K562 (cell line): Measurements from ENCODE around the gene COL7A1. TPM values are rescaled to one million over a fixed set of nuclear protein-coding genes. Genes with fewer than 3 reads are reported as not detected.

Experiments used
- ATAC-seq: fragments of 200-7000 bp; cut with Tn5 transposase; 3 replicates; pipeline ENCODE4 v1.9.1; 2020; ENCODE audit warnings: moderate library complexity
- BruUV-seq: library from RNA; stranded (reverse); fragments of 400-500 nt; replicated peaks from 2 replicates; lab custom pipeline; 2021; lab: Mats Ljungman, UMichigan
- CTCF ChIA-PET: fragments of 300-600 bp; formaldehyde crosslinking; extraction: SDS; loops from one replicate; lab custom pipeline; 2021; ENCODE audit warnings: low intra/inter-chr PET ratio; lab: Yijun Ruan, JAX
- POLR2A ChIA-PET: fragments of 300-600, 350-650 bp; sonication (Branson Sonifier 250); formaldehyde crosslinking; extraction: SDS; loops from one replicate; lab custom pipeline; 2021; ENCODE audit warnings: antibody characterized with exemption, inconsistent platforms; lab: Yijun Ruan, JAX
- DNase-seq, 4 experiments: peaks; one replicate each; pipeline versions ENCODE4 v3.0.0 to v3.0.0-alpha.2; 2011 to 2018; ENCODE audit warnings: low spot score in 3 of 4, mixed read lengths in 3 of 4; ENCODE audit errors: extremely low read depth in 1 of 4
- FAIRE-seq: peaks from 2 replicates; lab custom pipeline; 2011; peaks lifted over from hg19 to GRCh38; lab: Jason Lieb, UNC
- H2AFZ ChIP-seq: 2 replicates; pipeline ENCODE4 v1.6.0; 2011; ENCODE audit warnings: low read depth, low read length, control low read depth, inconsistent platforms
- H3K27ac ChIP-seq: fragments of 200-600 bp; 3 replicates; pipeline ENCODE4 v1.8.0; 2011; ENCODE audit warnings: low read depth, mild to moderate bottlenecking, control low read depth, inconsistent platforms, low read length, moderate library complexity, mixed read lengths; ENCODE audit errors: extremely low read depth
- H3K27me3 ChIP-seq, 2 experiments: fragments of 300-600 bp in 1 of 2; 2 replicates in 1 of 2; 3 replicates in 1 of 2; pipeline versions ENCODE4 v1.6.0 to v1.8.0; 2011; ENCODE audit warnings: inconsistent platforms in 2 of 2, low read length in 2 of 2, mild to moderate bottlenecking in 1 of 2, mixed read lengths in 1 of 2, moderate library complexity in 1 of 2; ENCODE audit not compliant: control insufficient read depth in 2 of 2, insufficient read depth in 2 of 2
- H3K36me3 ChIP-seq: fragments of 300-600 bp; 3 replicates; pipeline ENCODE4 v1.8.0; 2011; ENCODE audit warnings: mild to moderate bottlenecking, low read length, inconsistent platforms; ENCODE audit not compliant: control insufficient read depth, insufficient read depth
- H3K4me1 ChIP-seq, 2 experiments: fragments of 200-600 bp in 1 of 2; replicated peaks in 1 of 2; 2 replicates in 1 of 2; 3 replicates in 1 of 2; pipeline versions ENCODE4 v1.5.1 to v1.8.0; 2011; ENCODE audit warnings: inconsistent platforms in 2 of 2, low read length in 2 of 2, mild to moderate bottlenecking in 1 of 2, mixed read lengths in 1 of 2, moderate library complexity in 1 of 2; ENCODE audit not compliant: control insufficient read depth in 2 of 2, insufficient read depth in 2 of 2
- H3K4me2 ChIP-seq: 2 replicates; pipeline ENCODE4 v1.6.1; 2011; ENCODE audit warnings: low read length, control low read depth, inconsistent platforms, mixed read lengths; ENCODE audit not compliant: insufficient read depth
- H3K4me3 ChIP-seq: fragments of 200-600 bp; sonication (generic), shearing (Covaris generic); 2 replicates; pipeline ENCODE4 v1.5.1; 2016; ENCODE audit warnings: control low read depth, inconsistent platforms
- H3K79me2 ChIP-seq: fragments of 200-600 bp; 3 replicates; pipeline ENCODE4 v1.8.0; 2011; ENCODE audit warnings: low read length, inconsistent platforms; ENCODE audit not compliant: control insufficient read depth, insufficient read depth
- H3K9ac ChIP-seq, 2 experiments: 2 replicates each; pipeline versions ENCODE4 v1.6.0 to v1.6.1; 2011; ENCODE audit warnings: low read depth in 2 of 2, low read length in 2 of 2, control low read depth in 1 of 2, inconsistent platforms in 1 of 2, mild to moderate bottlenecking in 1 of 2, mixed read lengths in 1 of 2; ENCODE audit not compliant: insufficient read depth in 1 of 2
- H3K9me1 ChIP-seq: one replicate; pipeline ENCODE4 v1.6.0; 2011; ENCODE audit warnings: inconsistent platforms, mild to moderate bottlenecking, low read length, moderate library complexity; ENCODE audit not compliant: control insufficient read depth, insufficient read depth
- H3K9me3 ChIP-seq: replicated peaks from 2 replicates; pipeline ENCODE4 v1.5.1; 2011; ENCODE audit warnings: low read depth, low read length, inconsistent platforms; ENCODE audit not compliant: control insufficient read depth, insufficient read depth
- H4K20me1 ChIP-seq: replicated peaks from 2 replicates; pipeline ENCODE4 v1.6.1; 2011; ENCODE audit warnings: low read length, inconsistent platforms, mixed read lengths; ENCODE audit not compliant: control insufficient read depth, insufficient read depth
- BMI1 ChIP-seq: fragments of 150-350 bp; IDR thresholded peaks from 2 replicates; pipeline ENCODE4 v1.6.1; 2014; ENCODE audit warnings: low read length
- BRF2 ChIP-seq: IDR thresholded peaks from 3 replicates; pipeline ENCODE4 v1.6.1; 2011; ENCODE audit warnings: borderline replicate concordance, mild to moderate bottlenecking; ENCODE audit not compliant: insufficient read length, insufficient read depth
- EGR1 ChIP-seq: fragments of 450-650 bp; conservative IDR thresholded peaks from 2 replicates; pipeline ENCODE4 v1.6.1; 2017; ENCODE audit warnings: mild to moderate bottlenecking
- GMEB1 ChIP-seq: fragments of 250-450 bp; sonication (Bioruptor Pico); IDR thresholded peaks from 2 replicates; pipeline ENCODE4 v1.4.0; 2020; ENCODE audit warnings: mild to moderate bottlenecking
- HNRNPUL1 ChIP-seq: fragments of 200-400 bp; formaldehyde crosslinking; IDR thresholded peaks from 2 replicates; pipeline ENCODE4 v1.6.1; 2017; ENCODE audit warnings: low read length
- NBN ChIP-seq: fragments of 450-650 bp; IDR thresholded peaks from 2 replicates; pipeline ENCODE4 v1.6.1; 2016; ENCODE audit warnings: low read depth, mild to moderate bottlenecking
- RERE ChIP-seq: sonication (generic); formaldehyde crosslinking; IDR thresholded peaks from 2 replicates; pipeline ENCODE4 v1.8.0; 2023; ENCODE audit warnings: missing genetic modification reagents, mild to moderate bottlenecking, borderline replicate concordance
- SREBF2 ChIP-seq: sonication (generic); formaldehyde crosslinking; IDR thresholded peaks from 2 replicates; pipeline ENCODE4 v1.4.0; 2020; ENCODE audit warnings: mild to moderate bottlenecking, missing genetic modification reagents
- ZNF263 ChIP-seq: sonication (generic); formaldehyde crosslinking; IDR thresholded peaks from 2 replicates; pipeline ENCODE4 v1.8.0; 2022; ENCODE audit warnings: mild to moderate bottlenecking, missing genetic modification reagents, borderline replicate concordance
- ZNF445 ChIP-seq: fragments of 250-450 bp; sonication (Bioruptor Pico); IDR thresholded peaks from 2 replicates; pipeline ENCODE4 v1.4.0; 2020; ENCODE audit warnings: low read depth, mild to moderate bottlenecking, moderate library complexity
- WGBS: fragments of 100-300 bp; shearing (Covaris generic); methylation state at CpG from one replicate; pipeline ENCODE4 v1.1.6; 2016; ENCODE audit warnings: low coverage, mixed read lengths; ENCODE audit not compliant: insufficient coverage; ENCODE audit errors: missing lambda C conversion rate; 5-methylcytosine and 5-hydroxymethylcytosine counted together
- in situ Hi-C: fragments of 300-500 bp; cut with MboI; formaldehyde crosslinking; loops from 4 replicates; pipeline ENCODE4 v1.15.0; 2018; ENCODE audit warnings: inconsistent platforms, mixed read lengths
- intact Hi-C: fragments of 100-400 bp; cut with micrococcal nuclease; formaldehyde crosslinking; loops from 2 replicates; pipeline ENCODE4 v1.14.2; 2022
- polyA plus RNA-seq, 8 experiments: library from polyadenylated mRNA; depleted of rRNA in 4 of 8; stranded (reverse) in 5 of 8; unstranded in 3 of 8; fragments of >200 nt; fragmentation: Nextera tagmentation in 2 of 8; fragmentation: Illumina TruSeq in 1 of 8; extraction: Ambion mirVana in 2 of 8; extraction: Trizol in 1 of 8; gene quantifications; 2 replicates each; pipeline versions ENCODE4 v1.2.1 to v1.2.3, GENCODE V29; 2011 to 2014; ENCODE audit warnings: inconsistent platforms in 1 of 8, missing spikeins in 1 of 8
- total RNA-seq, 7 experiments: library from RNA; depleted of rRNA in 6 of 7; stranded (reverse); fragments of >200 nt in 6 of 7; fragmentation: Illumina TruSeq in 2 of 7; extraction: Trizol in 2 of 7; gene quantifications; 2 replicates each; pipeline versions ENCODE4 v1.2.1 to v1.2.3, GENCODE V29; 2011 to 2021; ENCODE audit warnings: low replicate concordance in 1 of 7

The COL7A1 gene
- total and polyA plus RNA-seq, 9 of the 15 experiments (the other 6 are each of a cell fraction or from before 2014, with no cell fraction given), result 0.09 to 0.66 (median 0.35) TPM; not detected in 3

- in situ Hi-C loops, result no loop called here
- TF ChIP-seq GMEB1 (CRISPR knock-in tag) (no peak), BRF2 (no peak), SREBF2 (no peak), RERE (no peak), HNRNPUL1 (no peak), ZNF445 (CRISPR knock-in tag) (no peak), EGR1 (no peak), ZNF263 (CRISPR knock-in tag) (no peak), BMI1 (no peak), NBN (no peak)
- ChIA-PET CTCF (no interaction called here), POLR2A (interaction anchor here (0.5 to 1.6 kb wide), 3 partner anchors 9 to 26 kb away, joined by 3 to 5 read pairs (median 3); no protein-coding TSS in a partner anchor)
- no TSS peak for BruUV-seq
- H3K9me3 ChIP-seq, result no peaks in the 10 kb centered on the region
- H3K36me3 ChIP-seq, result peaks cover 65% of the 10 kb centered on the region; the same call in 2 of the 3 replicates
- no peak for DNase-seq
- H4K20me1 ChIP-seq, result no peaks in the 10 kb centered on the region
- 90% methylated on average over 10 of the region's 11 CpGs for WGBS
- no peak for ATAC-seq
- H3K4me1 ChIP-seq, result peaks cover 12 to 29% of the 10 kb centered on the region in 2 experiments; a peak in 4 of 5 replicates
- no peak overlapping the region for H3K27ac ChIP-seq
- H3K4me3 ChIP-seq, result no peak overlapping the region
- H2AFZ ChIP-seq, result no peak overlapping the region
- no peaks in the 10 kb centered on the region for H3K9me1 ChIP-seq
- H3K9ac ChIP-seq, result no peak overlapping the region
- no peaks in the 10 kb centered on the region for H3K27me3 ChIP-seq
- no peak overlapping the region for H3K4me2 ChIP-seq
- intact Hi-C loops, result no loop called here
- H3K79me2 ChIP-seq, result no peaks in the 10 kb centered on the region
- no peak for FAIRE-seq
Observed at GRCh38 chr3:48599077-48599501, 4.0 kb upstream of the COL7A1 start.
